Fibroblast of skin of abdomen (primary cell): ENCODE results near the gene QKI.

ENCODE experiments used
- DNase-seq: peaks from one replicate; pipeline ENCODE4 v3.0.0-alpha.2; 2013

QKI gene

DNA sequence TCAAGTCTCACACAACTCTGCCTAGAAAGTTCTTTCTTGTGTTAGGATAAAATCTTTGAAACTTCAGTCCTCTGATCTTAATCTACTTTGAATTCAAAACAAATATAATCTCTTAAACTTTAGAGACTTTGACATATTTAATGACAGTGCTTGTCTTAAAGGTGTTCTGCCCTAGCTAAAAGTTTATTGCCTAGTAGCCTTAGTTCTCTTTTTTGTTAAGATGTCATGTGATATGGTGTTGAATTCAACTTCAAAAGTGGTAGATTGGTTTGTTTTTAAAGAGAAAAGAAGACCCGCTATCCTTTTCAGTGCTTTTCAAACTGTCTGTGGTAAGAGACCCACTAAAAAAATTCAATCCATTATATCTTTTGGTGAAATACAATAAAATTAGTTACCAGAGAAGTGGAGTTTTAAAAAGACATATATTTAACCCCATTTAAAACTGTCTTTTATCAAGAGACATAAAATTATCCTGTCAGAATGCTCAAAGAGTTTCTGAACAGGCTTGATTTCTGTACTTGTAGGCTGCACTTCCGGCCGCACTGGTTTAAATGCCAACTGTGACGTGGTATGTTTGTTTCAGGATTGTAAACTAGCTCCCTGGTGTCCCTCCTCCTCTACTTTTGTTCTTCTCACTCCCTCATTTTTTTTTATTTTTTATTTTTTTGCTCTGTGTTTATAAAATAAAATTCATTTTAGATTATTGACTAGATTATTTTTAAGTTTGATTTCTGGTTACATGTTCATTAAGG, 76.5 kb downstream of the QKI start:
- DNase-seq = no peak

- no peak for DNase-seq
These were observed 77.3 kb downstream of the QKI start for GRCh38 chr6:163491737-163492300.

DNA sequence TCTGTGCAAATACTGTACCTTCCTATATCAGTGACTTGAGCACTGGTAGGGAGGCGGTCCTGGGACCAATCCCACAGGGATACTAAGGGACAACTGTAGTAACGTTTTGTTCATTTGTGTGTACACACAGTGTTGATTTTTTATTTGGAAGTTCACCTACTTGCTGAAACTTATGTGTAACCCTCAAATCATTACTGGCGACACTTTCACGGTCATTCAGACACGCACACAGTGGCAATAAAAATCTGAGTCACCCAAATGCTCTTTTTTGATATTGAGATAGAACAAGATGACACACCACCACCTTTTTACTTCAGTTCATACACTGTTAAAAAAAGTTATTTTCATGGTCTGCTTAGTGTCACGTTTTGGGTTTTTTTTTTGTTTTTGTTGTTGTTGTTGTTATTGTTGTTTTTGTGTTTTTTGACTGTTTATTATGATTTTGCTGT, 79.8 kb downstream of the QKI start:
- no peak for DNase-seq

- no peak for DNase-seq
These were observed 81.7 kb downstream of the QKI start for GRCh38 chr6:163496205-163496604.

DNA sequence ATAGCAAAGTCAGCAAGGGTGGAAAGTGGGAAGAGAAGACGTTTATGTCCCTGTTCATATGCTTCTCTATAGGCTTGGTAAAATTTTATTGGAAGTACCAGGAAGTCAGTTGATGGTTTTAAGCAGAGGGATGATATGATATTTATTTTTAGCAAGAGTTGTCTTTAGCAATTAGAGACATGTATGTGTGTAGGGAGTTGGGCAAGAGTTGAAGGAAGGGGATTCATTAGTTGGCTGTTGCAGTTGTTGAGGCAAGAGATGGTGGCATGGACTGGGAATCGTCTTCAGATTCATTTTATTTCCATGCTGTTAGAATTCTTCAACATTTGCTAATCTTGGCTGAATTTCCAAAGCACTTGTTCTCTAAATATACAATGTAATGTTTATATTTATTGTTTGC, 85.6 kb downstream of the QKI start:
- DNase-seq = no peak

DNA sequence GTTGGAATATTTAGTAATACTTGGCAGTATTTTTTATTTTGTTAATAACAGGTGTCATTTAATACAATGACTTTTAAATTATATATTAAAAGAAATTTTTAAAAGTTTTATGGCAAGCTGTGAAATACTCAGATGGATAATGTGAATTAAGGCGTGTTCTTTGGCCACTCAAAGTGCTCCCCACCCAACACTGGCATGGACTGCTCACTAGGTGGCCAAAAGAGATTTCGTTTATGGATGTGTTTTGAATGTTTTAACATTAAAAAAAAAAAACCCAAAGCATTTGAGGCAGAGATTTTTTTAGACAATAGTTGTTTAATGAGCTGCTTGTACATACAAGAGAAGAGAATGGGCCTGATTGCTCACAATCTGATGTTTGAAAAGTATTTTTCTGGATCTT, 86.5 kb downstream of the QKI start:
- DNase-seq = no peak

DNA sequence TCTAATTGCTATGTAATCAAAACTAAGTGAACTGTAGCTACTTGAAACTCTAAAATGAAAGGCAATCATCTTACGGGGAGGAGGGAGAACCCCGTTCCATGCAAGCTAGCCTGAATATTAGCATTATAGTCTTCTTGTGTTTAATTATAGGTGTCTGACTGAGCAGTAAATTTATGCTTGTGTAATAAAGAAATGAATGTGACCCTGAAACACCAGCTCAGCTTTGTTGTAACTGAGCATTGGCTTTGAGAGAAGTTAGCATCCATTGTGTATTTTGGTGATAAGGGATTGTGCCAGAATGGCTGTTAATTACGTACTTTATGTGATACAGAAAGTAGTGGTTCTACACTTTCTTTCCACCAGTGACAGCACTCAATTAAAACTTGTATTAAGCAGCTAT, 86.9 kb downstream of the QKI start:
- DNase-seq = no peak

GRCh38 chr6:163504984-163505640, 90.6 kb downstream of the QKI start:
- DNase-seq = no peak

GRCh38 chr6:163507965-163508364, 93.4 kb downstream of the QKI start:
- DNase-seq = no peak

- DNase-seq = no peak
These were observed 98.5 kb downstream of the QKI start for GRCh38 chr6:163513003-163513402.

GRCh38 chr6:163513570-163514166, 99.2 kb downstream of the QKI start:
- no peak for DNase-seq

GRCh38 chr6:163516908-163517307, 102.4 kb downstream of the QKI start:
- no peak for DNase-seq

GRCh38 chr6:163520956-163521355, 106.4 kb downstream of the QKI start:
- no peak for DNase-seq

- no peak for DNase-seq
These were observed 107.5 kb downstream of the QKI start for GRCh38 chr6:163522033-163522432.

DNA sequence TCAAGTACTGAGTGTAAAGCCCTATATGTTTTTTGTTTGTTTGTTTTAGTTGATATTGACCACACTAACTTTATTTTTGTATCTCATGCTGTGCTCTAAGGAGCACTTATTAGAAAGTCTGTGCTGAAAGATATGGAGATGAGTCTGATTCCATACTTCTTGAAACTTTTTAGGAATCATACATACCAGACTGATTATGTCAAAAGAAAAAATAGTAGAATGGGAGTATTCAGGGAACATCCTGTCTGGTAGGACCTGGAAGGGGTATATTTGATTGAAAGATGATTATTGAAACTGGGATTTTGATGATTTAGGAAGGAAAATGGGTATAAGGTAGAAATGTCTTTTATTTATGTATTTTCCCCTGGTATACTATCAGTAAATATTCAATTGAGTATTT, 111.4 kb downstream of the QKI start:
- DNase-seq = peak; percentile 54

GRCh38 chr6:163526346-163526745, 111.8 kb downstream of the QKI start:
- DNase-seq = no peak

GRCh38 chr6:163527291-163527690, 112.8 kb downstream of the QKI start:
- no peak for DNase-seq

DNA sequence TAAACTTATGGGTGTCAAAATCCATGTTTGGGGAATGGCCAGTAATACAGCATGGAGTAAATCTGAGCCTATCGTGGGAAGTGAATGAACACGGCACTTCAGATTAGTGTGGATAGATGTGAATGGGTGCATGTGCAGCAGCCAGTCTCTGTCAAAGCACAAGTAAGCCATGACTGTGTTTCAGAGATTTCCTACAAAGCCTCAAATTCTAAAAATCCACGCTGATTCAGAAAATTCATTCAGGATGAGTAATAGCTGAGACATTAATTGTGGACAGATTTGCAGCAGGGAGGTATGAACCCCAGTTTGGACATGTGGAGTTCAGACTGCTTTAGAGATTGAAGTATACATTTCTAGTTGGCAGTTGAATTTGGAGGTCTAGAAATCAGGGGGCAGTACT, 115.1 kb downstream of the QKI start:
- peak; percentile 95 for DNase-seq

DNA sequence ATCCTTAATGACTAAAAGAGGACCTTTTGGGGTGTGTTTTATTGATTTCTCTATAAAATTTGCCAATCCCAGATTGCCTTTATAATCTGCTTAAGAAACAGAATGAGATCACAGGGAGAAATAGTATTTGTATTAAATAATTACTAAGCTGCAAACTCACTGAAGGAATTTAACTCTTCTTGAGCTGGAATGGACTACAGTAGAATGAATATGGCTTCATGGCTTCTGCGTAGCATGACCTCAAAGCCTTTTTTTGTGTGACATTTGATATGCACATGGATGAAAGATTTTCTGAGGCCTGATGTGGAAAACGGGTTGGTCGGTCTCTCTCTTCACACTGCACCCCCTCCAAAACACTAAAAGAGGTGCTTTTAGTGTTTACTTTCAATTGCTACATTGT, 115.9 kb downstream of the QKI start:
- peak; percentile 26 for DNase-seq

GRCh38 chr6:163531122-163531521, 116.6 kb downstream of the QKI start:
- no peak for DNase-seq

- DNase-seq = no peak
These were observed 118.1 kb downstream of the QKI start for GRCh38 chr6:163532526-163533078.

DNA sequence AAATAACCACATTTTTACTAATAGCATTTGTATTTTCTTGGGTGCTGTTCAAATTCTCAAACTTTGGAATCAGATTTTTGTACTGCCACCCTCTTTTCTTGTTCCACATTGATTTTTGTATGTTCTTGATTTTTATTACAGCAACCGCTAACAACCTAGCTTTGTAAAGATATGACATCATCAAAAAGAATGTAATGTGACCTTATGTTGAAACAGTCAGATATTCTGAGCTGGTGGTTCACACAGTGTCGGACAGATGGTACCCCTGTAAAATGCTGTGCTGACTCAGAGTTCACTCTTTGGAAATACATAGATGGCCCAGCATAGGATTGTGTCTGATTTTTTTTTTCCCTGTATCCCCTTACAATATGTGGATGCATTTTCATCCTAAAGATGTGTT, 118.9 kb downstream of the QKI start:
- peak; percentile 90 for DNase-seq

GRCh38 chr6:163536770-163537169, 122.3 kb downstream of the QKI start:
- peak; percentile 49 for DNase-seq
